Measurements from ENCODE around the gene ILK.

Gene ILK

GRCh38 chr11:6623391-6624363 is 20.1 kb downstream of the ILK start:
- Histone ChIP-seq H3K9ac (ENCODE audit: low read length) (no peak overlapping the region), H3K4ac (ENCODE audit: low read depth, low read length) (no peak overlapping the region), H3K27me3 (ENCODE audit: insufficient read depth, low read length, poor library complexity) (no peaks in the 10 kb centered on the region), H3K27ac (ENCODE audit: low read depth, low read length) (no peak overlapping the region), H2BK5ac (ENCODE audit: low read length) (no peak overlapping the region), H2AK5ac (ENCODE audit: low read length) (no peak overlapping the region), H3K36me3 (ENCODE audit: control insufficient read depth, insufficient read depth, low read length) (no peaks in the 10 kb centered on the region), H2BK15ac (replicated peaks; ENCODE audit: low read depth) (no peak overlapping the region), H3K4me3 (ENCODE audit: low read length) (no peak overlapping the region), H3K56ac (ENCODE audit: low read length) (no peak overlapping the region), H3K18ac (ENCODE audit: low read length) (no peak overlapping the region), H4K8ac (ENCODE audit: low read depth, low read length) (no peak overlapping the region), H3K4me1 (ENCODE audit: control insufficient read depth, low read depth, low read length) (no peaks in the 10 kb centered on the region), H3K79me1 (ENCODE audit: low read length) (peaks cover 3% of the 10 kb centered on the region), H3K4me2 (ENCODE audit: low read length) (no peak overlapping the region), H3K79me2 (ENCODE audit: control insufficient read depth, insufficient read depth, low read length) (peaks cover under 1% of the 10 kb centered on the region), H2BK120ac (ENCODE audit: low read depth, low read length) (no peak overlapping the region), H4K5ac (ENCODE audit: low read length) (no peak overlapping the region), H3K23ac (ENCODE audit: low read length) (no peak overlapping the region)
- no peak for DNase-seq
- no CpG with 5 or more reads among the region's 31 CpGs for whole genome bisulfite sequencing (ENCODE audit: extremely low coverage, insufficient coverage, low lambda C conversion rate)

- H3K4ac ChIP-seq (ENCODE audit: low read depth, low read length), result no peak overlapping the region
- no peak overlapping the region for H3K23ac ChIP-seq (ENCODE audit: low read length)
- no peak overlapping the region for H3K27ac ChIP-seq (ENCODE audit: low read depth, low read length)
- H2BK120ac ChIP-seq (ENCODE audit: low read depth, low read length), result no peak overlapping the region
- no peak overlapping the region for H3K4me2 ChIP-seq (ENCODE audit: low read length)
- no peak overlapping the region for H2AK5ac ChIP-seq (ENCODE audit: low read length)
- no peak overlapping the region for H3K56ac ChIP-seq (ENCODE audit: low read length)
- H4K5ac ChIP-seq (ENCODE audit: low read length), result no peak overlapping the region
- H2BK5ac ChIP-seq (ENCODE audit: low read length), result no peak overlapping the region
- DNase-seq, result no peak
- H3K79me1 ChIP-seq (ENCODE audit: low read length), result no peaks in the 10 kb centered on the region
- no peaks in the 10 kb centered on the region for H3K4me1 ChIP-seq (ENCODE audit: control insufficient read depth, low read depth, low read length)
- no CpG with 5 or more reads among the region's 12 CpGs for WGBS (ENCODE audit: extremely low coverage, insufficient coverage, low lambda C conversion rate)
- H3K4me3 ChIP-seq (ENCODE audit: low read length), result no peak overlapping the region
- H4K8ac ChIP-seq (ENCODE audit: low read depth, low read length), result no peak overlapping the region
- no peaks in the 10 kb centered on the region for H3K27me3 ChIP-seq (ENCODE audit: insufficient read depth, low read length, poor library complexity)
- no peak overlapping the region for H2BK15ac ChIP-seq (replicated peaks; ENCODE audit: low read depth)
- H3K9ac ChIP-seq (ENCODE audit: low read length), result no peak overlapping the region
- no peaks in the 10 kb centered on the region for H3K79me2 ChIP-seq (ENCODE audit: control insufficient read depth, insufficient read depth, low read length)
- H3K18ac ChIP-seq (ENCODE audit: low read length), result no peak overlapping the region
- H3K36me3 ChIP-seq (ENCODE audit: control insufficient read depth, insufficient read depth, low read length), result no peaks in the 10 kb centered on the region
Observed at GRCh38 chr11:6625156-6625831, 21.7 kb downstream of the ILK start.

GRCh38 chr11:6625832-6626420 is 22.4 kb downstream of the ILK start:
- no peaks in the 10 kb centered on the region for H3K4me1 ChIP-seq (ENCODE audit: control insufficient read depth, low read depth, low read length)
- no CpG with 5 or more reads among the region's 17 CpGs for WGBS (ENCODE audit: extremely low coverage, insufficient coverage, low lambda C conversion rate)
- no peak overlapping the region for H4K8ac ChIP-seq (ENCODE audit: low read depth, low read length)
- no peak overlapping the region for H3K23ac ChIP-seq (ENCODE audit: low read length)
- H3K36me3 ChIP-seq (ENCODE audit: control insufficient read depth, insufficient read depth, low read length), result no peaks in the 10 kb centered on the region
- H3K9ac ChIP-seq (ENCODE audit: low read length), result no peak overlapping the region
- H3K27ac ChIP-seq (ENCODE audit: low read depth, low read length), result no peak overlapping the region
- H3K79me1 ChIP-seq (ENCODE audit: low read length), result no peaks in the 10 kb centered on the region
- peaks cover 3% of the 10 kb centered on the region for H3K27me3 ChIP-seq (ENCODE audit: insufficient read depth, low read length, poor library complexity)
- H2BK15ac ChIP-seq (replicated peaks; ENCODE audit: low read depth), result no peak overlapping the region
- H3K56ac ChIP-seq (ENCODE audit: low read length), result no peak overlapping the region
- no peak for DNase-seq
- no peak overlapping the region for H3K4ac ChIP-seq (ENCODE audit: low read depth, low read length)
- no peaks in the 10 kb centered on the region for H3K79me2 ChIP-seq (ENCODE audit: control insufficient read depth, insufficient read depth, low read length)
- H2BK120ac ChIP-seq (ENCODE audit: low read depth, low read length), result no peak overlapping the region
- no peak overlapping the region for H3K4me3 ChIP-seq (ENCODE audit: low read length)
- no peak overlapping the region for H3K18ac ChIP-seq (ENCODE audit: low read length)
- no peak overlapping the region for H2AK5ac ChIP-seq (ENCODE audit: low read length)
- H3K4me2 ChIP-seq (ENCODE audit: low read length), result no peak overlapping the region
- H2BK5ac ChIP-seq (ENCODE audit: low read length), result no peak overlapping the region
- H4K5ac ChIP-seq (ENCODE audit: low read length), result no peak overlapping the region

- Histone ChIP-seq H2BK120ac (ENCODE audit: low read depth, low read length) (no peak overlapping the region), H3K56ac (ENCODE audit: low read length) (no peak overlapping the region), H2BK5ac (ENCODE audit: low read length) (no peak overlapping the region), H2BK15ac (replicated peaks; ENCODE audit: low read depth) (no peak overlapping the region), H4K8ac (ENCODE audit: low read depth, low read length) (no peak overlapping the region), H3K4me3 (ENCODE audit: low read length) (no peak overlapping the region), H3K27me3 (ENCODE audit: insufficient read depth, low read length, poor library complexity) (peaks cover 5% of the 10 kb centered on the region), H3K4ac (ENCODE audit: low read depth, low read length) (no peak overlapping the region), H3K18ac (ENCODE audit: low read length) (no peak overlapping the region), H3K36me3 (ENCODE audit: control insufficient read depth, insufficient read depth, low read length) (no peaks in the 10 kb centered on the region), H3K79me1 (ENCODE audit: low read length) (no peaks in the 10 kb centered on the region), H2AK5ac (ENCODE audit: low read length) (no peak overlapping the region), H3K9ac (ENCODE audit: low read length) (no peak overlapping the region), H3K27ac (ENCODE audit: low read depth, low read length) (no peak overlapping the region), H3K79me2 (ENCODE audit: control insufficient read depth, insufficient read depth, low read length) (no peaks in the 10 kb centered on the region), H3K4me2 (ENCODE audit: low read length) (no peak overlapping the region), H3K23ac (ENCODE audit: low read length) (no peak overlapping the region), H3K4me1 (ENCODE audit: control insufficient read depth, low read depth, low read length) (no peaks in the 10 kb centered on the region), H4K5ac (ENCODE audit: low read length) (no peak overlapping the region)
- no CpG with 5 or more reads among the region's 19 CpGs for WGBS (ENCODE audit: extremely low coverage, insufficient coverage, low lambda C conversion rate)
- DNase-seq, result no peak
Observed at GRCh38 chr11:6626971-6627761, 23.6 kb downstream of the ILK start.

GRCh38 chr11:6627762-6628241 is 24.2 kb downstream of the ILK start:
- H3K9ac ChIP-seq (ENCODE audit: low read length), result no peak overlapping the region
- WGBS (ENCODE audit: extremely low coverage, insufficient coverage, low lambda C conversion rate), result no CpG with 5 or more reads among the region's 2 CpGs
- no peaks in the 10 kb centered on the region for H3K79me1 ChIP-seq (ENCODE audit: low read length)
- no peak for DNase-seq
- no peak overlapping the region for H3K56ac ChIP-seq (ENCODE audit: low read length)
- no peak overlapping the region for H2BK5ac ChIP-seq (ENCODE audit: low read length)
- no peak overlapping the region for H3K4me2 ChIP-seq (ENCODE audit: low read length)
- no peaks in the 10 kb centered on the region for H3K4me1 ChIP-seq (ENCODE audit: control insufficient read depth, low read depth, low read length)
- H3K79me2 ChIP-seq (ENCODE audit: control insufficient read depth, insufficient read depth, low read length), result no peaks in the 10 kb centered on the region
- H4K5ac ChIP-seq (ENCODE audit: low read length), result no peak overlapping the region
- H3K27me3 ChIP-seq (ENCODE audit: insufficient read depth, low read length, poor library complexity), result peaks cover 5% of the 10 kb centered on the region
- no peak overlapping the region for H2AK5ac ChIP-seq (ENCODE audit: low read length)
- H3K27ac ChIP-seq (ENCODE audit: low read depth, low read length), result no peak overlapping the region
- no peaks in the 10 kb centered on the region for H3K36me3 ChIP-seq (ENCODE audit: control insufficient read depth, insufficient read depth, low read length)
- no peak overlapping the region for H2BK15ac ChIP-seq (replicated peaks; ENCODE audit: low read depth)
- no peak overlapping the region for H3K23ac ChIP-seq (ENCODE audit: low read length)
- no peak overlapping the region for H4K8ac ChIP-seq (ENCODE audit: low read depth, low read length)
- no peak overlapping the region for H3K4me3 ChIP-seq (ENCODE audit: low read length)
- no peak overlapping the region for H3K18ac ChIP-seq (ENCODE audit: low read length)
- H2BK120ac ChIP-seq (ENCODE audit: low read depth, low read length), result no peak overlapping the region
- no peak overlapping the region for H3K4ac ChIP-seq (ENCODE audit: low read depth, low read length)

Data from mesendoderm (in vitro differentiated cells).